Measurements from ENCODE around the gene FPR2.

DNA sequence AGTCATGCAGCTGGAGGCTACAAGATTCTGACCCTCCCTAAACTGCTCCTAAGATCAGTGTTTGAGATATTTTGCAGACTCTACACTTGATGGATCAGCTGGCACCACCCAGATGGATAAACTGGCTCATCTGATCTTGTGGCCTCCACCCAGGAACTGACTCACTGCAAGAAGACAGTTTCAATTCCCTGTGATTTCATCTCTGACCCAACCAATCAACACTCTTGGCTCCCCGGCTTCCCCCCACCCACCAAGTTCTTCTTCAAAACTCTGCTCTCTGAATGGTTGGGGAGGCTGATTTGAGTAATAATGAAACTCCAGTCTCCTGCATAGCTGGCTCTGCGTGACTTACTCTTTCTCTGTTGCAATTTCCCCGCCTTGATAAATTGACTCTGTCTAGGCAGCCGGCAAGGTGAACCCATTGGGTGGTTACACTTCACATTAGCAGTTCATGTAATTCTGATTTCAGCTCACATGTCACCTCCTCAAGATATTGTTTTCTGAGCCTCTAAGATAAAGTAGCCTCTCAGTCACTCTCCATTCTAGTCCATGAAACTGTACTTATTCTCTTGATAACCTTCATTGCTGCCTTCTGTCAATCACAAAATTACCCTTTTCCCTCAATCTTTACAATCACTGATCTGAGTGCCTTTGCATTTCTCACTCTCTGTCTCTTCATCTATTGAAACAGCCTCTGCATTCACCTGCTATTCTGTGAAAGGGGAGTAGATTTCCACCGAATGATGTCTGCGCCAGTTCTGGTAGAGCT is 24.1 kb downstream of the FPR2 start:
- TF ChIP-seq ZNF354C (tag by site-specific recombination; IDR thresholded peaks at IDR 0.05; ENCODE audit: borderline replicate concordance, low read depth) (no peak), ZNF133 (tag by site-specific recombination; IDR thresholded peaks at IDR 0.05) (no peak), ZNF239 (tag by site-specific recombination; IDR thresholded peaks at IDR 0.05) (no peak), SP2 (tag by site-specific recombination; IDR thresholded peaks at IDR 0.05) (no peak), MYNN (tag by site-specific recombination; IDR thresholded peaks at IDR 0.05; ENCODE audit: borderline replicate concordance) (no peak)
- TF ChIP-seq, protein P1, sequence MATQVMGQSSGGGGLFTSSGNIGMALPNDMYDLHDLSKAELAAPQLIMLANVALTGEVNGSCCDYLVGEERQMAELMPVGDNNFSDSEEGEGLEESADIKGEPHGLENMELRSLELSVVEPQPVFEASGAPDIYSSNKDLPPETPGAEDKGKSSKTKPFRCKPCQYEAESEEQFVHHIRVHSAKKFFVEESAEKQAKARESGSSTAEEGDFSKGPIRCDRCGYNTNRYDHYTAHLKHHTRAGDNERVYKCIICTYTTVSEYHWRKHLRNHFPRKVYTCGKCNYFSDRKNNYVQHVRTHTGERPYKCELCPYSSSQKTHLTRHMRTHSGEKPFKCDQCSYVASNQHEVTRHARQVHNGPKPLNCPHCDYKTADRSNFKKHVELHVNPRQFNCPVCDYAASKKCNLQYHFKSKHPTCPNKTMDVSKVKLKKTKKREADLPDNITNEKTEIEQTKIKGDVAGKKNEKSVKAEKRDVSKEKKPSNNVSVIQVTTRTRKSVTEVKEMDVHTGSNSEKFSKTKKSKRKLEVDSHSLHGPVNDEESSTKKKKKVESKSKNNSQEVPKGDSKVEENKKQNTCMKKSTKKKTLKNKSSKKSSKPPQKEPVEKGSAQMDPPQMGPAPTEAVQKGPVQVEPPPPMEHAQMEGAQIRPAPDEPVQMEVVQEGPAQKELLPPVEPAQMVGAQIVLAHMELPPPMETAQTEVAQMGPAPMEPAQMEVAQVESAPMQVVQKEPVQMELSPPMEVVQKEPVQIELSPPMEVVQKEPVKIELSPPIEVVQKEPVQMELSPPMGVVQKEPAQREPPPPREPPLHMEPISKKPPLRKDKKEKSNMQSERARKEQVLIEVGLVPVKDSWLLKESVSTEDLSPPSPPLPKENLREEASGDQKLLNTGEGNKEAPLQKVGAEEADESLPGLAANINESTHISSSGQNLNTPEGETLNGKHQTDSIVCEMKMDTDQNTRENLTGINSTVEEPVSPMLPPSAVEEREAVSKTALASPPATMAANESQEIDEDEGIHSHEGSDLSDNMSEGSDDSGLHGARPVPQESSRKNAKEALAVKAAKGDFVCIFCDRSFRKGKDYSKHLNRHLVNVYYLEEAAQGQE (tag by site-specific recombination; IDR thresholded peaks at IDR 0.05): no peak
- TF ChIP-seq, protein P2, sequence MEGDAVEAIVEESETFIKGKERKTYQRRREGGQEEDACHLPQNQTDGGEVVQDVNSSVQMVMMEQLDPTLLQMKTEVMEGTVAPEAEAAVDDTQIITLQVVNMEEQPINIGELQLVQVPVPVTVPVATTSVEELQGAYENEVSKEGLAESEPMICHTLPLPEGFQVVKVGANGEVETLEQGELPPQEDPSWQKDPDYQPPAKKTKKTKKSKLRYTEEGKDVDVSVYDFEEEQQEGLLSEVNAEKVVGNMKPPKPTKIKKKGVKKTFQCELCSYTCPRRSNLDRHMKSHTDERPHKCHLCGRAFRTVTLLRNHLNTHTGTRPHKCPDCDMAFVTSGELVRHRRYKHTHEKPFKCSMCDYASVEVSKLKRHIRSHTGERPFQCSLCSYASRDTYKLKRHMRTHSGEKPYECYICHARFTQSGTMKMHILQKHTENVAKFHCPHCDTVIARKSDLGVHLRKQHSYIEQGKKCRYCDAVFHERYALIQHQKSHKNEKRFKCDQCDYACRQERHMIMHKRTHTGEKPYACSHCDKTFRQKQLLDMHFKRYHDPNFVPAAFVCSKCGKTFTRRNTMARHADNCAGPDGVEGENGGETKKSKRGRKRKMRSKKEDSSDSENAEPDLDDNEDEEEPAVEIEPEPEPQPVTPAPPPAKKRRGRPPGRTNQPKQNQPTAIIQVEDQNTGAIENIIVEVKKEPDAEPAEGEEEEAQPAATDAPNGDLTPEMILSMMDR (tag by site-specific recombination; IDR thresholded peaks at IDR 0.05): no peak
- TF ChIP-seq, protein P3, sequence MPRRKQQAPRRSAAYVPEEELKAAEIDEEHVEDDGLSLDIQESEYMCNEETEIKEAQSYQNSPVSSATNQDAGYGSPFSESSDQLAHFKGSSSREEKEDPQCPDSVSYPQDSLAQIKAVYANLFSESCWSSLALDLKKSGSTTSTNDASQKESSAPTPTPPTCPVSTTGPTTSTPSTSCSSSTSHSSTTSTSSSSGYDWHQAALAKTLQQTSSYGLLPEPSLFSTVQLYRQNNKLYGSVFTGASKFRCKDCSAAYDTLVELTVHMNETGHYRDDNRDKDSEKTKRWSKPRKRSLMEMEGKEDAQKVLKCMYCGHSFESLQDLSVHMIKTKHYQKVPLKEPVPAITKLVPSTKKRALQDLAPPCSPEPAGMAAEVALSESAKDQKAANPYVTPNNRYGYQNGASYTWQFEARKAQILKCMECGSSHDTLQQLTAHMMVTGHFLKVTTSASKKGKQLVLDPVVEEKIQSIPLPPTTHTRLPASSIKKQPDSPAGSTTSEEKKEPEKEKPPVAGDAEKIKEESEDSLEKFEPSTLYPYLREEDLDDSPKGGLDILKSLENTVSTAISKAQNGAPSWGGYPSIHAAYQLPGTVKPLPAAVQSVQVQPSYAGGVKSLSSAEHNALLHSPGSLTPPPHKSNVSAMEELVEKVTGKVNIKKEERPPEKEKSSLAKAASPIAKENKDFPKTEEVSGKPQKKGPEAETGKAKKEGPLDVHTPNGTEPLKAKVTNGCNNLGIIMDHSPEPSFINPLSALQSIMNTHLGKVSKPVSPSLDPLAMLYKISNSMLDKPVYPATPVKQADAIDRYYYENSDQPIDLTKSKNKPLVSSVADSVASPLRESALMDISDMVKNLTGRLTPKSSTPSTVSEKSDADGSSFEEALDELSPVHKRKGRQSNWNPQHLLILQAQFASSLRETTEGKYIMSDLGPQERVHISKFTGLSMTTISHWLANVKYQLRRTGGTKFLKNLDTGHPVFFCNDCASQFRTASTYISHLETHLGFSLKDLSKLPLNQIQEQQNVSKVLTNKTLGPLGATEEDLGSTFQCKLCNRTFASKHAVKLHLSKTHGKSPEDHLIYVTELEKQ (tag by site-specific recombination; IDR thresholded peaks at IDR 0.05; ENCODE audit: borderline replicate concordance): no peak
- TF ChIP-seq, protein P4, sequence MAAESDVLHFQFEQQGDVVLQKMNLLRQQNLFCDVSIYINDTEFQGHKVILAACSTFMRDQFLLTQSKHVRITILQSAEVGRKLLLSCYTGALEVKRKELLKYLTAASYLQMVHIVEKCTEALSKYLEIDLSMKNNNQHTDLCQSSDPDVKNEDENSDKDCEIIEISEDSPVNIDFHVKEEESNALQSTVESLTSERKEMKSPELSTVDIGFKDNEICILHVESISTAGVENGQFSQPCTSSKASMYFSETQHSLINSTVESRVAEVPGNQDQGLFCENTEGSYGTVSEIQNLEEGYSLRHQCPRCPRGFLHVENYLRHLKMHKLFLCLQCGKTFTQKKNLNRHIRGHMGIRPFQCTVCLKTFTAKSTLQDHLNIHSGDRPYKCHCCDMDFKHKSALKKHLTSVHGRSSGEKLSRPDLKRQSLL (tag by site-specific recombination; IDR thresholded peaks at IDR 0.05): no peak
- TF ChIP-seq, protein P5, sequence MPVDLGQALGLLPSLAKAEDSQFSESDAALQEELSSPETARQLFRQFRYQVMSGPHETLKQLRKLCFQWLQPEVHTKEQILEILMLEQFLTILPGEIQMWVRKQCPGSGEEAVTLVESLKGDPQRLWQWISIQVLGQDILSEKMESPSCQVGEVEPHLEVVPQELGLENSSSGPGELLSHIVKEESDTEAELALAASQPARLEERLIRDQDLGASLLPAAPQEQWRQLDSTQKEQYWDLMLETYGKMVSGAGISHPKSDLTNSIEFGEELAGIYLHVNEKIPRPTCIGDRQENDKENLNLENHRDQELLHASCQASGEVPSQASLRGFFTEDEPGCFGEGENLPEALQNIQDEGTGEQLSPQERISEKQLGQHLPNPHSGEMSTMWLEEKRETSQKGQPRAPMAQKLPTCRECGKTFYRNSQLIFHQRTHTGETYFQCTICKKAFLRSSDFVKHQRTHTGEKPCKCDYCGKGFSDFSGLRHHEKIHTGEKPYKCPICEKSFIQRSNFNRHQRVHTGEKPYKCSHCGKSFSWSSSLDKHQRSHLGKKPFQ (tag by site-specific recombination; IDR thresholded peaks at IDR 0.05): no peak
- TF ChIP-seq, protein P6, sequence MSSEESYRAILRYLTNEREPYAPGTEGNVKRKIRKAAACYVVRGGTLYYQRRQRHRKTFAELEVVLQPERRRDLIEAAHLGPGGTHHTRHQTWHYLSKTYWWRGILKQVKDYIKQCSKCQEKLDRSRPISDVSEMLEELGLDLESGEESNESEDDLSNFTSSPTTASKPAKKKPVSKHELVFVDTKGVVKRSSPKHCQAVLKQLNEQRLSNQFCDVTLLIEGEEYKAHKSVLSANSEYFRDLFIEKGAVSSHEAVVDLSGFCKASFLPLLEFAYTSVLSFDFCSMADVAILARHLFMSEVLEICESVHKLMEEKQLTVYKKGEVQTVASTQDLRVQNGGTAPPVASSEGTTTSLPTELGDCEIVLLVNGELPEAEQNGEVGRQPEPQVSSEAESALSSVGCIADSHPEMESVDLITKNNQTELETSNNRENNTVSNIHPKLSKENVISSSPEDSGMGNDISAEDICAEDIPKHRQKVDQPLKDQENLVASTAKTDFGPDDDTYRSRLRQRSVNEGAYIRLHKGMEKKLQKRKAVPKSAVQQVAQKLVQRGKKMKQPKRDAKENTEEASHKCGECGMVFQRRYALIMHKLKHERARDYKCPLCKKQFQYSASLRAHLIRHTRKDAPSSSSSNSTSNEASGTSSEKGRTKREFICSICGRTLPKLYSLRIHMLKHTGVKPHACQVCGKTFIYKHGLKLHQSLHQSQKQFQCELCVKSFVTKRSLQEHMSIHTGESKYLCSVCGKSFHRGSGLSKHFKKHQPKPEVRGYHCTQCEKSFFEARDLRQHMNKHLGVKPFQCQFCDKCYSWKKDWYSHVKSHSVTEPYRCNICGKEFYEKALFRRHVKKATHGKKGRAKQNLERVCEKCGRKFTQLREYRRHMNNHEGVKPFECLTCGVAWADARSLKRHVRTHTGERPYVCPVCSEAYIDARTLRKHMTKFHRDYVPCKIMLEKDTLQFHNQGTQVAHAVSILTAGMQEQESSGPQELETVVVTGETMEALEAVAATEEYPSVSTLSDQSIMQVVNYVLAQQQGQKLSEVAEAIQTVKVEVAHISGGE (tag by site-specific recombination; conservative IDR thresholded peaks at IDR 0.05; ENCODE audit: low read depth): no peak

Measured in HEK293 (cell line).